Body of pancreas (tissue), 4 donors: Measurements from ENCODE around the gene ADAM15. TPM values are rescaled to one million over a fixed set of nuclear protein-coding genes. Genes with fewer than 3 reads are reported as not detected.

Experiments
- ATAC-seq: fragments of 150-250 bp; one replicate; pipeline ENCODE4 v1.9.1; 2016
- DNase-seq, 4 donors: peaks; one replicate each; pipeline ENCODE4 v3.0.0-alpha.2; 2019
- H3K27ac ChIP-seq, 4 donors: fragments of 200-600 bp; sonication (generic); 1 replicate in 3 of 4; 2 replicates in 1 of 4; pipeline versions ENCODE4 v1.5.1 to v1.6.1; 2016 to 2019; ENCODE audit warnings: mild to moderate bottlenecking in 1 of 4, mixed read lengths in 1 of 4, moderate library complexity in 1 of 4
- H3K27me3 ChIP-seq, 2 donors: fragments of 200-600 bp; sonication (generic); one replicate each; pipeline ENCODE4 v1.6.0; 2016; ENCODE audit warnings: mild to moderate bottlenecking in 1 of 2
- H3K36me3 ChIP-seq, 2 donors: fragments of 200-600 bp; sonication (generic); replicated peaks in 1 of 2; 2 replicates each; pipeline ENCODE4 v1.5.1; 2016; ENCODE audit warnings: low read depth in 2 of 2; ENCODE audit not compliant: insufficient read depth in 1 of 2
- H3K4me1 ChIP-seq: fragments of 200-600 bp; sonication (generic); one replicate; pipeline ENCODE4 v1.6.0; 2016
- H3K4me3 ChIP-seq, 2 donors: fragments of 200-600 bp; sonication (generic); 1 replicate in 1 of 2; 2 replicates in 1 of 2; pipeline ENCODE4 v1.5.1; 2016 to 2019
- H3K9me3 ChIP-seq, 3 donors: fragments of 200-600 bp; sonication (generic); 1 replicate in 2 of 3; 2 replicates in 1 of 3; pipeline ENCODE4 v1.5.1; 2016
- POLR2A ChIP-seq, 3 donors: fragments of 450-650 bp; IDR thresholded peaks; one replicate each; pipeline ENCODE4 v1.6.1; 2016; ENCODE audit warnings: antibody characterized with exemption in 3 of 3, mild to moderate bottlenecking in 2 of 3
- WGBS, 2 donors: methylation state at CpG; one replicate each; pipeline ENCODE4 v1.1.5; 2017; 5-methylcytosine and 5-hydroxymethylcytosine counted together
- intact Hi-C: fragments of 100-400 bp; cut with DNase I; formaldehyde crosslinking; loops from one replicate; pipeline ENCODE4 v1.15.1; 2023
- total RNA-seq, 2 donors: library from RNA; depleted of rRNA; stranded (reverse); fragments of >200 nt; gene quantifications; one replicate each; pipeline ENCODE4 v1.1.0, GENCODE V29; 2016
- TF ChIP-seq, protein P1 (sequence below), 7 experiments: fragments of 450-650 bp in 4 of 7; fragments of 200-600 bp in 3 of 7; sonication (generic) in 3 of 7; IDR thresholded peaks; one replicate each; pipeline ENCODE4 v1.5.1; 2016 to 2019; ENCODE audit warnings: antibody characterized with exemption in 7 of 7

ADAM15 gene
- total RNA-seq, 2 donors from 2014 or later = 37.2 to 48.5 TPM

DNA sequence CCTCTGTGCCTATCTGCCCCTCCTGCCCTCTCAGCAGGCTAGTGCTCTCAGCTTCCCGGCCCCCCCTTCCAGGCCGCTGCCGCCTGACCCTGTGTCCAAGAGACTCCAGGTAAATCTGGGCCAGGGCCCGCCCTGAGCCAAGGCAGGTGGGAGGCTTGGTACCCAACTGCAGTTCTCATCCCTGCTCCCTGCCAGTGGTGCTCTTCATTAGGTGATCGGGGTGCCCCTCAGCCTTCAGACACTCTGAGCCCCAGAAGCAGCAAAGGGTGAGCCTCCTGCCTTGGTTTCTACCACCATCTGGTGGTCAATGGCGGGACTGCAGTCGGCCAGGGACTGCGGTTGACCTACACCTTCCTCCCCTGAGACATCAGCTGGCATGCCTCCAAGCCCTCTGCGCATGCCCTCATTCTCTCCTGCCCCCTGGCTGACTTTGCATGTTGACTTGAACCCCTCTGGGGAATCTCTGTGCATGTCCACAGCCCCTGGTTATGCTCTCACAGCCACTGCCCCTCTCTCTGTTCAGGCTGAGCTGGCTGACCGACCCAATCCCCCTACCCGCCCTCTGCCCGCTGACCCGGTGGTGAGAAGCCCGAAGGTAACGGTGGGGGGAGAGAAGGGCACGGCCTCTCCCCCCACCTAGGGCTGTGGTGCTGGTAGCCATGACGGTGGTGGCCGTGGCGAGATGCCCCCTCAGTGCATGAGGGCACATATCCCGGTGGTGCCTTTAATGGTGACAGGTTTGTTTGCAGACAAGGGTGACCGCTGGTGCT lies 10.4 kb downstream of the ADAM15 start:
- no peak overlapping the region for H3K27ac ChIP-seq
- intact Hi-C loops = no loop called here
- WGBS, 2 donors = 25 to 27% methylated on average over 12 to 21 of the region's 21 CpGs

DNA sequence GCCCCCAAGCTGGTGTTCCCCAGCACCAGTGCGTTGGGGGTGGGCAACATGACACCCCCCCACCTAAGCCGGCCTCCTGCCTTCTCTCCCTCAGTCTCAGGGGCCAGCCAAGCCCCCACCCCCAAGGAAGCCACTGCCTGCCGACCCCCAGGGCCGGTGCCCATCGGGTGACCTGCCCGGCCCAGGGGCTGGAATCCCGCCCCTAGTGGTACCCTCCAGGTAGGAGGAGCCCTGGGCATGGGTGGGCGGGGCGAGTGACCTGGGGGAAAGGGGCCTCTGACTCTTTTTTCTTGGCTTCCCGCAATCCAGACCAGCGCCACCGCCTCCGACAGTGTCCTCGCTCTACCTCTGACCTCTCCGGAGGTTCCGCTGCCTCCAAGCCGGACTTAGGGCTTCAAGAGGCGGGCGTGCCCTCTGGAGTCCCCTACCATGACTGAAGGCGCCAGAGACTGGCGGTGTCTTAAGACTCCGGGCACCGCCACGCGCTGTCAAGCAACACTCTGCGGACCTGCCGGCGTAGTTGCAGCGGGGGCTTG lies 11.1 kb downstream of the ADAM15 start:
- 0 to 18% methylated on average over 2 to 29 of the region's 29 CpGs for WGBS, 2 donors
- no peak for TF ChIP-seq POLR2A (IDR thresholded peaks at IDR 0.05)
- TF ChIP-seq, protein P1, sequence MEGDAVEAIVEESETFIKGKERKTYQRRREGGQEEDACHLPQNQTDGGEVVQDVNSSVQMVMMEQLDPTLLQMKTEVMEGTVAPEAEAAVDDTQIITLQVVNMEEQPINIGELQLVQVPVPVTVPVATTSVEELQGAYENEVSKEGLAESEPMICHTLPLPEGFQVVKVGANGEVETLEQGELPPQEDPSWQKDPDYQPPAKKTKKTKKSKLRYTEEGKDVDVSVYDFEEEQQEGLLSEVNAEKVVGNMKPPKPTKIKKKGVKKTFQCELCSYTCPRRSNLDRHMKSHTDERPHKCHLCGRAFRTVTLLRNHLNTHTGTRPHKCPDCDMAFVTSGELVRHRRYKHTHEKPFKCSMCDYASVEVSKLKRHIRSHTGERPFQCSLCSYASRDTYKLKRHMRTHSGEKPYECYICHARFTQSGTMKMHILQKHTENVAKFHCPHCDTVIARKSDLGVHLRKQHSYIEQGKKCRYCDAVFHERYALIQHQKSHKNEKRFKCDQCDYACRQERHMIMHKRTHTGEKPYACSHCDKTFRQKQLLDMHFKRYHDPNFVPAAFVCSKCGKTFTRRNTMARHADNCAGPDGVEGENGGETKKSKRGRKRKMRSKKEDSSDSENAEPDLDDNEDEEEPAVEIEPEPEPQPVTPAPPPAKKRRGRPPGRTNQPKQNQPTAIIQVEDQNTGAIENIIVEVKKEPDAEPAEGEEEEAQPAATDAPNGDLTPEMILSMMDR (IDR thresholded peaks at IDR 0.05) = peak in 1 of 7 experiments; percentile 1
- DNase-seq (no peak), ATAC-seq (no peak)
- Histone ChIP-seq H3K4me3 (no peak overlapping the region), H3K36me3 (no peaks in the 10 kb centered on the region), H3K4me1 (peaks cover 35% of the 10 kb centered on the region), H3K27me3 (no peaks in the 10 kb centered on the region), H3K27ac (peak overlapping the region in 1 of 4 donors; percentile 59), H3K9me3 (no peaks in the 10 kb centered on the region)
- intact Hi-C loops = no loop called here

More for the DNA sequence above, 10.4 kb downstream of the ADAM15 start:
- no peak overlapping the region for H3K4me3 ChIP-seq
- peaks cover 35% of the 10 kb centered on the region for H3K4me1 ChIP-seq
- H3K9me3 ChIP-seq = no peaks in the 10 kb centered on the region
- H3K36me3 ChIP-seq = no peaks in the 10 kb centered on the region
- H3K27me3 ChIP-seq = no peaks in the 10 kb centered on the region
- DNase-seq = peak; percentile 87 to 91 (median 90)
- TF ChIP-seq, protein P1 (IDR thresholded peaks at IDR 0.05) = peak; percentile 94 to 99 (median 96)
- no peak for TF ChIP-seq POLR2A (IDR thresholded peaks at IDR 0.05)
- peak; percentile 54 for ATAC-seq

DNA sequence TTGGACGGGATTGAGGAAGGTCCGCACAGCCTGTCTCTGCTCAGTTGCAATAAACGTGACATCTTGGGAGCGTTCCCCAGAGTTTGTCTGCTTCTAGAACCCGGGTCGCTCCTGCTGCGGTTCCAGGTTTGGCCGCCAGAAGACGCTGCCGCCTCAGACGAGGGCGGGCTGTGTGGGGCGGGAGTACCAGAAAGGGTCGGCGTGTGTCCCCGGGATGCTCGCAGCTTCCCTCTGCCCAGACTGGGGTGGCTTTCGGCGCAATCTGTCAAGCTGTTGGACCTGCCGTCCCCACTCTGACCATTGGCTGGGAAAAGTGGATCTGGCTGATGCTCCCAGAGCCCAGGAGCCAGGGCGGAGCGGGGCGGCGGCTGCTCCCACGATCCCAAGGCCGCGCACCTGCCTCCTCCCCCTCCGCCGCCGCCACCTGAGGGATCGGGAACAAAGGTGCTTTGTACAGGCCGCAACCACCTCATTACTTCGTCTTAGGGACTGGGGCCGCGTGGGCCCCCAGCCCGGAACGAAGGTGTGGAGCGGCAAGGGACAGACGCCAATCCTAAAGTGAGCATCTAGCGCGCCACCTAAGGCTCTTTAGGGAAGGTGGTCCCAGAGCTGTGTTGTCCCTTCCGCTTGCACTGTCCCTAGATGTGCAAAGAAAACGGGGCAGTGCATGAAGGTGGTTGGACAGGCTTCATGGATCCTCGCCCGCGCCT lies 11.7 kb downstream of the ADAM15 start:
- ATAC-seq (peak; percentile 60), DNase-seq (peak; percentile 69 to 75 (median 72))
- TF ChIP-seq, protein P1 (IDR thresholded peaks at IDR 0.05) = peak; percentile 36 to 81 (median 71)
- no peak for TF ChIP-seq POLR2A (IDR thresholded peaks at IDR 0.05)
- Histone ChIP-seq H3K36me3 (no peaks in the 10 kb centered on the region), H3K27me3 (no peaks in the 10 kb centered on the region), H3K27ac (peak overlapping the region in 3 of 4 donors; percentile 59 to 84 (median 76)), H3K9me3 (no peaks in the 10 kb centered on the region), H3K4me3 (peak overlapping the region in 1 of 2 donors; percentile 7), H3K4me1 (peaks cover 35% of the 10 kb centered on the region)
- intact Hi-C loops = no loop called here
- WGBS, 2 donors = 4 to 9% methylated on average over 5 to 46 of the region's 46 CpGs

DNA sequence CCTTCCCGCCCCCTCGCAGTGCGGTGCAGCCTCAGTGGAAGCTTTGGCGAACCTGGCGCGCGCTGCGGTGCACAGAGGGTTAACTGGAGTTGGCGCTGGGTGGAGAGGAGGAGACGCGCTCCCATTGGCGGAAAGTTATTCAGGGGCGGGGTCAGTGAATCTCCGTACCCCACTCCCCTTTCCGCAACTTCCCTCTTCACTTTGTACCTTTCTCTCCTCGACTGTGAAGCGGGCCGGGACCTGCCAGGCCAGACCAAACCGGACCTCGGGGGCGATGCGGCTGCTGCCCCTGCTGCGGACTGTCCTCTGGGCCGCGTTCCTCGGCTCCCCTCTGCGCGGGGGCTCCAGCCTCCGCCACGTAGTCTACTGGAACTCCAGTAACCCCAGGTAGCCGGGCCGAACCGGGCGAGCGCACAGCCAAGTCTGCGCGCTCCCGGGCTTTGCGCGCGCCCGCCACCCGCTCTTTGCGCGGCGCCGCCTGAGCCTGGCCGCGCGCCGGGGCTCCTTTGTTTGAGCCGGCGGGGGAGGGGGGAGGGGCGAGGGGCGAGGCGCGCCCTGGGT lies 12.5 kb downstream of the ADAM15 start, which contains the start of gene EFNA4:
Gene EFNA4 (plus strand): TSS at position 191 of the 561 bp plus-strand sequence. CDS start 84 bp downstream, at position 275.
- DNase-seq (peak; percentile 85 to 89 (median 86)), ATAC-seq (peak; percentile 90)
- TF ChIP-seq POLR2A (IDR thresholded peaks at IDR 0.05) = peak; percentile 26 to 71 (median 67)
- TF ChIP-seq, protein P1 (IDR thresholded peaks at IDR 0.05) = no peak
- intact Hi-C loops = no loop called here
- no peaks in the 10 kb centered on the region for H3K36me3 ChIP-seq
- H3K4me3 ChIP-seq = peak within 1 kb of the TSS; percentile 49 to 56
- peak within 1 kb of the TSS; percentile 59 to 84 (median 76) for H3K27ac ChIP-seq
- peaks cover 35% of the 10 kb centered on the region for H3K4me1 ChIP-seq
- 0% methylated on average over 13 to 56 of the region's 57 CpGs for WGBS, 2 donors
- H3K27me3 ChIP-seq = no peaks in the 10 kb centered on the region
- H3K9me3 ChIP-seq = no peaks in the 10 kb centered on the region
